ENCODE measurements around the gene SPEG.

SPEG gene

GRCh38 chr2:219495531-219496122 is 61.0 kb downstream of the SPEG start:
- Histone ChIP-seq H3K36me3 (ENCODE audit: control insufficient read depth, insufficient read depth, low read length) (no peaks in the 10 kb centered on the region), H3K4me3 (ENCODE audit: insufficient read depth, low read depth, low read length, poor library complexity, severe bottlenecking) (no peak overlapping the region), H3K27ac (ENCODE audit: insufficient read depth, low read length, poor library complexity, severe bottlenecking) (no peak overlapping the region), H3K4me1 (ENCODE audit: control insufficient read depth, insufficient read depth, low read length, poor library complexity, severe bottlenecking) (peaks cover 26% of the 10 kb centered on the region), H3K9me3 (ENCODE audit: control insufficient read depth, low read length) (no peaks in the 10 kb centered on the region), H3K27me3 (replicated peaks; ENCODE audit: control insufficient read depth, insufficient read depth, low read length, poor library complexity, severe bottlenecking) (peaks cover 47% of the 10 kb centered on the region)
- peak in 2 of 3 donors; percentile 32 to 34 for DNase-seq

- no peaks in the 10 kb centered on the region for H3K9me3 ChIP-seq (ENCODE audit: control insufficient read depth, low read length)
- H3K27me3 ChIP-seq (replicated peaks; ENCODE audit: control insufficient read depth, insufficient read depth, low read length, poor library complexity, severe bottlenecking): peaks cover 47% of the 10 kb centered on the region
- DNase-seq: no peak
- no peak overlapping the region for H3K4me3 ChIP-seq (ENCODE audit: insufficient read depth, low read depth, low read length, poor library complexity, severe bottlenecking)
- no peak overlapping the region for H3K27ac ChIP-seq (ENCODE audit: insufficient read depth, low read length, poor library complexity, severe bottlenecking)
- peaks cover 26% of the 10 kb centered on the region for H3K4me1 ChIP-seq (ENCODE audit: control insufficient read depth, insufficient read depth, low read length, poor library complexity, severe bottlenecking)
- no peaks in the 10 kb centered on the region for H3K36me3 ChIP-seq (ENCODE audit: control insufficient read depth, insufficient read depth, low read length)
Measured at GRCh38 chr2:219496247-219496824, 61.7 kb downstream of the SPEG start.

GRCh38 chr2:219496825-219497494 is 62.3 kb downstream of the SPEG start:
- peaks cover 47% of the 10 kb centered on the region for H3K27me3 ChIP-seq (replicated peaks; ENCODE audit: control insufficient read depth, insufficient read depth, low read length, poor library complexity, severe bottlenecking)
- H3K27ac ChIP-seq (ENCODE audit: insufficient read depth, low read length, poor library complexity, severe bottlenecking): no peak overlapping the region
- peaks cover 26% of the 10 kb centered on the region for H3K4me1 ChIP-seq (ENCODE audit: control insufficient read depth, insufficient read depth, low read length, poor library complexity, severe bottlenecking)
- peak overlapping the region; percentile 86 for H3K4me3 ChIP-seq (ENCODE audit: insufficient read depth, low read depth, low read length, poor library complexity, severe bottlenecking)
- DNase-seq: no peak
- H3K9me3 ChIP-seq (ENCODE audit: control insufficient read depth, low read length): no peaks in the 10 kb centered on the region
- peaks cover 5% of the 10 kb centered on the region for H3K36me3 ChIP-seq (ENCODE audit: control insufficient read depth, insufficient read depth, low read length)

- no peaks in the 10 kb centered on the region for H3K9me3 ChIP-seq (ENCODE audit: control insufficient read depth, low read length)
- peaks cover 40% of the 10 kb centered on the region for H3K27me3 ChIP-seq (replicated peaks; ENCODE audit: control insufficient read depth, insufficient read depth, low read length, poor library complexity, severe bottlenecking)
- peaks cover 5% of the 10 kb centered on the region for H3K36me3 ChIP-seq (ENCODE audit: control insufficient read depth, insufficient read depth, low read length)
- H3K27ac ChIP-seq (ENCODE audit: insufficient read depth, low read length, poor library complexity, severe bottlenecking): no peak overlapping the region
- peak overlapping the region; percentile 86 for H3K4me3 ChIP-seq (ENCODE audit: insufficient read depth, low read depth, low read length, poor library complexity, severe bottlenecking)
- peak in 1 of 3 donors; percentile 24 for DNase-seq
- peaks cover 26% of the 10 kb centered on the region for H3K4me1 ChIP-seq (ENCODE audit: control insufficient read depth, insufficient read depth, low read length, poor library complexity, severe bottlenecking)
Measured at GRCh38 chr2:219497495-219498279, 63.0 kb downstream of the SPEG start.

GRCh38 chr2:219498280-219499057 is 63.8 kb downstream of the SPEG start, which contains the start of gene GMPPA:
GMPPA (plus strand) TSS chr2:219498891; CDS start chr2:219499976, 1,085 bp downstream.
- peaks cover 26% of the 10 kb centered on the region for H3K4me1 ChIP-seq (ENCODE audit: control insufficient read depth, insufficient read depth, low read length, poor library complexity, severe bottlenecking)
- H3K27ac ChIP-seq (ENCODE audit: insufficient read depth, low read length, poor library complexity, severe bottlenecking): peak within 1 kb of the TSS; percentile 43

GRCh38 chr2:219499058-219499307 is 64.3 kb downstream of the SPEG start:
- Histone ChIP-seq H3K27me3 (replicated peaks; ENCODE audit: control insufficient read depth, insufficient read depth, low read length, poor library complexity, severe bottlenecking) (peaks cover 30% of the 10 kb centered on the region), H3K36me3 (ENCODE audit: control insufficient read depth, insufficient read depth, low read length) (peaks cover 8% of the 10 kb centered on the region), H3K27ac (ENCODE audit: insufficient read depth, low read length, poor library complexity, severe bottlenecking) (peak overlapping the region; percentile 43), H3K9me3 (ENCODE audit: control insufficient read depth, low read length) (no peaks in the 10 kb centered on the region), H3K4me1 (ENCODE audit: control insufficient read depth, insufficient read depth, low read length, poor library complexity, severe bottlenecking) (peaks cover 26% of the 10 kb centered on the region), H3K4me3 (ENCODE audit: insufficient read depth, low read depth, low read length, poor library complexity, severe bottlenecking) (peak overlapping the region; percentile 86)
- DNase-seq: no peak

More at GRCh38 chr2:219498280-219499057, 63.8 kb downstream of the SPEG start, which contains the start of gene GMPPA:
- H3K9me3 ChIP-seq (ENCODE audit: control insufficient read depth, low read length): no peaks in the 10 kb centered on the region
- peak within 1 kb of the TSS; percentile 86 for H3K4me3 ChIP-seq (ENCODE audit: insufficient read depth, low read depth, low read length, poor library complexity, severe bottlenecking)
- peaks cover 32% of the 10 kb centered on the region for H3K27me3 ChIP-seq (replicated peaks; ENCODE audit: control insufficient read depth, insufficient read depth, low read length, poor library complexity, severe bottlenecking)
- DNase-seq: peak; percentile 77 to 89 (median 89)
- peaks cover 5% of the 10 kb centered on the region for H3K36me3 ChIP-seq (ENCODE audit: control insufficient read depth, insufficient read depth, low read length)

DNA sequence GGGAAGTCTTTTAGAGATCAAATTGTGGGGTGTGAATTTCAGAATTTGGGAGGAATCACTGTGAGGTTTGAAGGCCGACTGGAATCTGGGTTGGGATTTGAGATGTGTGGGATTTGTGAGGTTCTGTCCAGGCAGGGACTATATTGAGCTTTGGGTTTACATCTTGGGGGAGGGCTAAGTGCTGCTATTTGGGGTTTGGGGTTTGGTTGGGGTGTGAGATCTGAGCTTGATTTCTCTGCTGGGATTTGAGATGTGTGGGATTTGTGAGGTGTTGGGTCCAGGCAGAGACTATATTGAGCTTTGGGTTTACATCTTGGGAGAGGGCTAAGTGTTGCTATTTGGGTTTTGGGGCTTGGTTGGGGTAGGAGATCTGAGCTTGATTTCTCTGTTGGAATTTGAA is 64.9 kb downstream of the SPEG start:
- Histone ChIP-seq H3K36me3 (ENCODE audit: control insufficient read depth, insufficient read depth, low read length) (peaks cover 13% of the 10 kb centered on the region), H3K27ac (ENCODE audit: insufficient read depth, low read length, poor library complexity, severe bottlenecking) (no peak overlapping the region), H3K4me3 (ENCODE audit: insufficient read depth, low read depth, low read length, poor library complexity, severe bottlenecking) (no peak overlapping the region), H3K27me3 (replicated peaks; ENCODE audit: control insufficient read depth, insufficient read depth, low read length, poor library complexity, severe bottlenecking) (peaks cover 28% of the 10 kb centered on the region), H3K4me1 (ENCODE audit: control insufficient read depth, insufficient read depth, low read length, poor library complexity, severe bottlenecking) (peaks cover 26% of the 10 kb centered on the region), H3K9me3 (ENCODE audit: control insufficient read depth, low read length) (no peaks in the 10 kb centered on the region)
- no peak for DNase-seq

DNA sequence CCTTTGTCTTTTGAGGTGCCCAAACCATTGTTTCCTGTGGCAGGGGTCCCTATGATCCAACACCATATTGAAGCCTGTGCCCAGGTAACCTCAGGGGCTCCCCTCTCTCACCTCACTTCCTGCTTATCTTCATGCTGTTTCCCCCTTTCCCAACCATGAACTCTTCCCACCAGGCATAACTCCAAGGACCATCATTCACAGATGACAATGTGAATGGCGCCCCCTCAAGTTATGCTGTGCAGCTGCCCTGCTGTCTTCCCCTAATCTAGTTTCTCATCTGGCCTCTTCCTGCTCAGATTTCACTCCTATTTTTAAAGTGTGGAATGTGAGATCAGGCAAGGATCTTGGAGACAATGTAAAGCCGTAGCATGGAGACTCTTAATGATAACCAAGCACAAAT is 65.5 kb downstream of the SPEG start:
- DNase-seq: no peak
- Histone ChIP-seq H3K27ac (ENCODE audit: insufficient read depth, low read length, poor library complexity, severe bottlenecking) (no peak overlapping the region), H3K9me3 (ENCODE audit: control insufficient read depth, low read length) (no peaks in the 10 kb centered on the region), H3K36me3 (ENCODE audit: control insufficient read depth, insufficient read depth, low read length) (peaks cover 19% of the 10 kb centered on the region), H3K4me1 (ENCODE audit: control insufficient read depth, insufficient read depth, low read length, poor library complexity, severe bottlenecking) (peaks cover 26% of the 10 kb centered on the region), H3K4me3 (ENCODE audit: insufficient read depth, low read depth, low read length, poor library complexity, severe bottlenecking) (no peak overlapping the region), H3K27me3 (replicated peaks; ENCODE audit: control insufficient read depth, insufficient read depth, low read length, poor library complexity, severe bottlenecking) (peaks cover 24% of the 10 kb centered on the region)

- DNase-seq: no peak
- H3K4me1 ChIP-seq (ENCODE audit: control insufficient read depth, insufficient read depth, low read length, poor library complexity, severe bottlenecking): peaks cover 23% of the 10 kb centered on the region
- no peak overlapping the region for H3K4me3 ChIP-seq (ENCODE audit: insufficient read depth, low read depth, low read length, poor library complexity, severe bottlenecking)
- H3K9me3 ChIP-seq (ENCODE audit: control insufficient read depth, low read length): no peaks in the 10 kb centered on the region
- no peak overlapping the region for H3K27ac ChIP-seq (ENCODE audit: insufficient read depth, low read length, poor library complexity, severe bottlenecking)
- peaks cover 12% of the 10 kb centered on the region for H3K27me3 ChIP-seq (replicated peaks; ENCODE audit: control insufficient read depth, insufficient read depth, low read length, poor library complexity, severe bottlenecking)
- H3K36me3 ChIP-seq (ENCODE audit: control insufficient read depth, insufficient read depth, low read length): peaks cover 33% of the 10 kb centered on the region
Measured at GRCh38 chr2:219501849-219502248, 67.2 kb downstream of the SPEG start.
